GM19099 (cell line): ENCODE measurements around the gene SASH3.

Experiments used
- POLR2A ChIP-seq: IDR thresholded peaks from 3 replicates; pipeline ENCODE4 v1.6.1; 2011; ENCODE audit warnings: low read depth; ENCODE audit not compliant: insufficient read length; ENCODE audit errors: extremely low read depth

The SASH3 gene

GRCh38 chrX:129771266-129771995 lies 8.3 kb upstream of the SASH3 start:
- TF ChIP-seq POLR2A, result no peak

DNA sequence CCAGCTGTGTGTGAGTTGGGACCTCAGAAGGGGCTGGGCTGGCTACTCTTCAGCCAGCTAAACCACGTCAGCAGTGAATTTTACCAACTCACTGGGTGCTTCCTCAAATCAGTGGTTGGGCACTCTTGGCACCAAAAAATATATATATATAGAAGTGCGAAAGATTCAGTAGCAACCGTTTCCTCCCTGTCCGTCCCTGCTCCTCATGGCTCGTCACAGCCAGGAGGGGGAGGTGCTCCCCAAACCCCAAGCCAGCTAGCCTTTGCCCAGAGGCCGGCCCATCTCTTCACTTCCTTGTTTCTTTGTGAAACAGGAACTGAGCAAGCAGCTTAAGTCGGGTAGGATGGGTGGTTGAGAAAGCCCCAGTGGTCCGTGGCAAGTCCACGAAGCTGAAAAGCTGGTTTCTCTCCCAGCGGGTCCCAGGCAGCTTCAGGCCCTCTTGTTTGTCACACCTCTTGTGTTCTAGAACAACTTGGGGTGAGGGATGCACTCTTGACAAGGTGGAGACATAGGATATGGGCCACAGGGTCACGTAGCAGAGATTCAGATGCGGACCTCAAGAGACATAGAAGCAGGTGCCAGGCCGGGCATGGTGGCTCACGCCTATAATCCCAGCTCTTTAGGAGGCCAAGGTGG lies 6.8 kb upstream of the SASH3 start:
- peak; percentile 61 for TF ChIP-seq POLR2A

DNA sequence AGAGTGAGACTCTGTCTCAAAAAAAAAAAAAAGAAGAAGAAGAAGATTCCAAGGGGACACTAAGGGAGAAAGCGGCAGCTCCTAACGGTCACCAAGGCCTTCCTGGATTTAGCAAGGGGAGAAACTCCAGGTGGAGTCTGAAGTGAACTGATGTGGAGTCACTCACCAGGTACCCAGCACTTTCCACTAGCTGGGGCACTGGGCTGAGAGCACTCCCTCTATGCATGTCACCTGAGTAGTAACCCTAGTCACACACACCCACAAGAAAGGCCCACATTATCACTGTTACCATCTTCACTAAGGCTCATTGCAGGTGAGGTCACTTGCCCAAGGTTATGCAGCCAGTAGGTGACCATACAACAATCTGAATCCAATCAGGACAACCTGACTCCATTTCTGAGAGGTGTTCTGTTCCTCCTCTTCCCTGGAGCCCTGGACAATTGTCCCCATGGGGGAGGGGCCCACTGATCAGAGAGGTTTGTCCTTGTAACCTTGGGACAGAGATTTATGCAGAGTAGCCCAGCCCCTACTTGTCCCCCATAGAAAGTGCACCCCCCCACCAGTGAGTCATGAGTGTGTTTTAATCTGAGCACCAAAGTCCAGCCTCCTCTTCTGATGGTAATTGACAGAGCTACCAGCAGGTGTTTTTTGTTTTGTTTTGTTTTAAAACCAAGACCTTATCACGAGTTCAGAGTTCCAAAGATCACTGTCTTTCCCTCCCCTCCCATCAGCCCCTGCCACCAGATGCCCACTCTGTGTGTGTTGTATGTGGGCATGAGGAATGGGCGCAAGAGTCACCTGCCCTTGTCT lies 5.9 kb upstream of the SASH3 start:
- no peak for TF ChIP-seq POLR2A

- peak; percentile 63 for TF ChIP-seq POLR2A
Observed at GRCh38 chrX:129777218-129778030, 2.3 kb upstream of the SASH3 start.

GRCh38 chrX:129779086-129779672 lies 570 bp upstream of the SASH3 start:
- no peak for TF ChIP-seq POLR2A

DNA sequence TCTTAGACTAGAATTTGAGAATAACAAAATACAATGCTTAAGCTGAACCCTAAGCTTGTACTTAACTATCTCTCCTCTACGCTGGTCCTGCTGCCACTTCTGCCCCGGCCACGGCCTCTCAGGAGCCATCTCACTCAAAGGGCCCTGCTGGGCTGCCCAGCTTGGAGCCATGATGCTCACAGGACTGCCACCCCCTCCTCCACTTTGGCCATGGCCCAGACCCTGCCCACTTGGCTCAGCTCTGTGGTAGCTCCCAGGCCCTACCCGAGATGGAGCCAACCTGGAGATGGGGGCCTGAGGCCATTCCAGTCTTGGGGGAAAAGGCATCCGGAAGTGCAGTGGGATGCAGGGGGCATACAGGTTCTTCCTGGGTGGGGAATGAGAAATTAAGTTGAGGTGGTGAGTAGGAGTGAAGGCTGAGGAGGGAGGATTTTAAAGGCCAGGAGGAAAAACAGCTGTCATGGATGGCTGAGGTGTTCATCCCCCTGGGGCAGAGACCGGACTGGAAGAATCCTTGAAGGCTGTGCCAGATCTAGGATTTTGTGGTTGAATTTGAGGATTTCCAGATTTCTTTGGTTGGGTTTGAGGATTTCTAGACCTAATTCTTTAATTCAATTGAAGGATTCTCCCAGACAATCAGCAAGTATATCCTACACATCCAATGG lies 824 bp downstream of the SASH3 start:
- TF ChIP-seq POLR2A, result no peak

DNA sequence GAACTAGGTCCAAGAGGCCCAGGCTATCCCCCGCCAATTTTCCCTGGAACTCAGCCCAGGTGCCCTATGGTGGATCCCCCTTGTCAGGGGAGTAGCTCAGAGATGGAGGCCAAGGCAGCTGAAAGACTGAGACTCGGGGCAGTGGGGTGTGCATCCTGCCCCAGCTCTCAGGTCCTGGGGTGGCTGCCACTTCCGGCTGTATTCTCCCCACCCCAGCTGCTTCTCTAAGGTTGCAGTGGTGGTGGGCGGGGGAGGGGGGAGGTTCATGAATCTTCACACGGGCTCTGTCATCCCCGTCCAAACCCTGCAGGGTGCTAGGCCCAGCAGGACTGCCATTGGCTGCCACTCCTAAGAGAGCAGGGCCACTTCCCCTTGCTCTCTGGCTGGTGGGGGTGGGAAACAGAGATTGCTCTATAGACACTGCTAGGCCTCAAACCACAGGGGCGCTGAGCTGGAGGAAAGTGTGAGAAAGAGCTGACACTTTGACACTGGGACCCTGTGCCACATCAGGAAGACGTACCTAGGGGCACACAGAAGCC lies 1.5 kb downstream of the SASH3 start:
- TF ChIP-seq POLR2A, result peak; percentile 70

DNA sequence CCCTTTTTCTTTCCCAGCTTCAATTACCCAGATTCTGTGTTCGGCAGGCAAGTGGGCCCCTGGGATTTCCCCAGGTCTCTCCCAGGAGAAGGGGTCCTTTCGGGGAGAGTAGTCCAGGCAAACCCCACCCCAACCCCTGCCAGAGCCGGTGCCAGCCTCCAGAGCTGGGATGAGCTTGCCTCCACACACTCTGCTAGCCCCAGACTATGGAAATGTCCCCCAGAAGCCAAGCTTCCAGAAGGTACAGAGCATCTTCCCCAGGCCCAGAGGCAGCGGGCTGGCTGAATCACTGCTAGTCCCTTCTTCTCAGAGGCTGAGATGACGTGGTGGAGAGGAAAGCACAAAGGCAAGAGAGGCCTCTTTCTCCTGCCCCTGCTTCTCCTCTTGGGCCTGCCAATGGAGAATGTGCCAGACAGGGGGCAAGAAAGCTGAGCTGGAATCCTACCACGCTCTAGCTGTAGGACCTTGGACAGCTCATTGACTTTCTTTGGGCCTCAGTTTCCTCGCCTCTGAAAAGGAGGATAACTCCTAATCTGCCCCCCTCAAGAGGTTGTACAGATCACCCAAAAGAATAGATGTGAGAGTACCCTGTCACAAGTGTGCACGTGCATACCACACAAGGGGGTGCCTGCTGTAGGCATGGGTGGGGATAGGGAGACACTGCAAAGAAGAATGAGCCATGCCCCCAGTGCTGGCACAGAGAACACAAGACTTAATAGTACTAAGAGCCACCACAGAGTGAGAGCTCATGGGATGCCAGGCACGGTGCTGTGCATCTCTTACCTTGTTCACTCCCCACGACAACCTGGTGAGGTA lies 2.1 kb downstream of the SASH3 start:
- no peak for TF ChIP-seq POLR2A

DNA sequence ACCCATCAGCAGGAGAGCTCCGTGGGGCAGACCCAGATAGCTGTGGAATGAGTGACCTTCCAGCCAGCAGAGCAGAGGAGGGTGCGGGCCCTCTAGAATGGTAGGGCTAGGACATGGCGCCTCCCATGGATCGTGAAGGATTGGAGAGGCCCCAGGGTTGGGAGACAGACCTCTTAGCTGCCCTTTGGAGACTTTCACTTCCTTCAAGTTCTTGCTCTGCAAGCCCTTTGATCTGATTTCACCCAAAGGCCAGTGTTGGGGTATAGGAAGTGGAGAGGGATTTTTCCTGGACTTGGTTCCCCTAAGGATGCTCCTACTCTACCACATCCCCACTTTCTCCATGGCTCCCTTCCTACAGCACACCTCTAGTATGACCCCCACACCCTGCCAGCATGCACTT lies 3.0 kb downstream of the SASH3 start:
- TF ChIP-seq POLR2A, result no peak

GRCh38 chrX:129783291-129783713 lies 3.6 kb downstream of the SASH3 start:
- peak; percentile 7 for TF ChIP-seq POLR2A

DNA sequence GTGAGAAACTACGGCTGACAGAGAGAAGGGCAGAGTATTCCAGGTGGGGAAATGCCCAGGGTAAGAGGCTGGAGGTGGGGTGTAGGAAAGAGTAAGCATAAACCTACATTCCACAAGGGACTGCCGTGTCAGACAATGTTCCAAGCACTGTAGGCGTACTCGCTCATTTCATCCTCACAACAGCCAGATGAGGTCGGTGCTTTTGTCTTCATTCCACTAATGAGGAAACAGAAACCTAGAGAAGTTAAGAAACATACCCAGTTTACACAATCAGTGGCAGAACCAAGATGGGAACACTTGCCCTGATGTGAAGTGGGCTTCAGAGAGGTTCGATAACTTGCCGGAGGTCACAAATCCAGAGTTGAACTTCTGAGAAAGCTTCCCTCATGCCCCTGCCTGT lies 4.6 kb downstream of the SASH3 start:
- no peak for TF ChIP-seq POLR2A

DNA sequence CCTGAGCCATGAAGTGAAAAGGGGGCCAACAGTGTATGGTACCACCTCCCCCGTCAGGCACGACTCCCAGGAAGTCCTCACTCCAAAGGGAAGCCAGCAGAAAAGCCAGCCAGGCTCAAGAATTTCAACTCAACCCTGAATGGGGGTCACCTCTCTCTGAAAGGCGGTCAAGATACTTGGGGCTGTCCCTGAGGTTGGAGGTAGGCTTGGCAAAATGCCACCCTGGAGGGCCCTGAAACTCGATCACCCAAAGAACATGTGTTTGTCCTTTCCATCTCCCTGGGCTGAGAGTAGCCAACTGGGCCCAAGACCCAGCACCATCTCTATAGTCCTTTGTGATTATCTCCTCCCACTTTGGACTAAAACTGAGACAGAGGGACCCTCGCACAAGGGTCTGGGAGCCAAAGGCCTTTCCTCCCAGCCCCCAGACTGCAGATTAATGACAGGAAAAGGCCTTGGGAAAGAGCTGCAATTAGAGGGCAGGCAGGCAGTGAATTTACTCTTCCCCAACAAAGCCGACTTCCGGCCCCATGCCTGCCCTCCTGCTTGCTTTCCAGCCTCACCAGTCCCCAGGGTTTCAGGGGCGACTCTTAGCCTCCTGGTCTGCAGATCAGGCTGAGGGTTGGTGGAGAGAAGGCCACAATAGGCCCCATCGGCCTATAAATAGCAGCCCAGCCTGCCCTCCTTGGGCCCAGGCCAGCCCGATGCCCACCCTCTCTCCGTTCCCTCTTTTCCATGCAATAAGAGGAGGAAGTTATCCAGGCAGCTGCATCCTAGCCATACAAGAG lies 5.6 kb downstream of the SASH3 start:
- no peak for TF ChIP-seq POLR2A
